Upper lobe of left lung (tissue), 4 donors: Measurements from ENCODE around the gene HNRNPUL1.

Source experiments
- CTCF ChIP-seq, 6 experiments: fragments of 450-650 bp in 4 of 6; fragments of 200-600 bp in 2 of 6; sonication (generic) in 2 of 6; IDR thresholded peaks; one replicate each; pipeline ENCODE4 v1.5.1; 2016 to 2019; ENCODE audit warnings: antibody characterized with exemption in 6 of 6
- EP300 ChIP-seq, 4 donors: sonication (generic); formaldehyde crosslinking; IDR thresholded peaks; one replicate each; pipeline ENCODE4 v1.5.1; 2017; ENCODE audit warnings: antibody characterized with exemption in 4 of 4, control low read depth in 2 of 4
- POLR2A ChIP-seq, 4 donors: fragments of 450-650 bp; IDR thresholded peaks; one replicate each; pipeline ENCODE4 v1.5.1; 2016 to 2017; ENCODE audit warnings: antibody characterized with exemption in 4 of 4, mild to moderate bottlenecking in 2 of 4

- no peak for TF ChIP-seq CTCF (IDR thresholded peaks at IDR 0.05)
- TF ChIP-seq POLR2A (IDR thresholded peaks at IDR 0.05), result no peak
- no peak for TF ChIP-seq EP300 (IDR thresholded peaks at IDR 0.05)
Measured at GRCh38 chr19:41324231-41324702, 60.1 kb downstream of the HNRNPUL1 start.
